Measurements from ENCODE around the gene NFATC1. TPM values are rescaled to one million over a fixed set of nuclear protein-coding genes. Genes with fewer than 3 reads are reported as not detected.

NFATC1 gene
- total and polyA plus RNA-seq, 3 experiments from 2014 or later: 36.7 to 46.7 (median 45.9) TPM

- H3K4me1 Mint-ChIP-seq: peaks cover 0 to 24% (median 5%) of the 10 kb centered on the region in 3 donors
- H3K4me3 ChIP-seq (ENCODE audit: low read length): no peak overlapping the region
- H3K9me3 Mint-ChIP-seq: peaks cover 7 to 22% (median 22%) of the 10 kb centered on the region in 5 donors
- DNase-seq: peak in 2 of 5 donors; percentile 16 to 46
- ChIA-PET CTCF (interaction anchor here (0.9 to 1.1 kb wide), 2 partner anchors 52 to 58 kb away, joined by 3 to 4 read pairs; no protein-coding TSS in a partner anchor), POLR2A (no interaction called here)
- peak overlapping the region in 1 of 7 donors; percentile 37 for H3K4me3 Mint-ChIP-seq
- no peaks in the 10 kb centered on the region for H3K36me3 ChIP-seq (ENCODE audit: insufficient read depth, low read length)
- peaks cover 0 to 13% (median 0%) of the 10 kb centered on the region in 3 donors for H3K36me3 Mint-ChIP-seq
- no peaks in the 10 kb centered on the region for H3K4me1 ChIP-seq (ENCODE audit: insufficient read depth, low read length)
- H3K27ac ChIP-seq (ENCODE audit: low read depth, low read length): no peak overlapping the region
- no peaks in the 10 kb centered on the region for H3K27me3 ChIP-seq (ENCODE audit: insufficient read depth, low read length, poor library complexity, severe bottlenecking)
- H3K9me3 ChIP-seq (ENCODE audit: low read length): no peaks in the 10 kb centered on the region
- H3K27ac Mint-ChIP-seq: peak overlapping the region in 1 of 8 donors; percentile 34
- H3K27me3 Mint-ChIP-seq: peaks cover 0 to 5% of the 10 kb centered on the region in 2 donors
Observed at GRCh38 chr18:79574938-79575525, 179.3 kb downstream of the NFATC1 start.

GRCh38 chr18:79575891-79576685, 180.4 kb downstream of the NFATC1 start:
- Mint-ChIP-seq H3K4me3 (no peak overlapping the region), H3K27ac (peak overlapping the region in 1 of 8 donors; percentile 34), H3K4me1 (peaks cover 0 to 24% (median 5%) of the 10 kb centered on the region in 3 donors), H3K9me3 (peaks cover 7 to 22% (median 22%) of the 10 kb centered on the region in 5 donors), H3K27me3 (peaks cover 0 to 5% of the 10 kb centered on the region in 2 donors), H3K36me3 (peaks cover 0 to 13% (median 0%) of the 10 kb centered on the region in 3 donors)
- CTCF ChIA-PET: interaction anchor here (1.1 kb wide), 1 partner anchor 60 kb away, joined by 3 read pairs; no protein-coding TSS in a partner anchor
- no peaks in the 10 kb centered on the region for H3K36me3 ChIP-seq (ENCODE audit: insufficient read depth, low read length)
- H3K9me3 ChIP-seq (ENCODE audit: low read length): no peaks in the 10 kb centered on the region
- no peak overlapping the region for H3K4me3 ChIP-seq (ENCODE audit: low read length)
- H3K27me3 ChIP-seq (ENCODE audit: insufficient read depth, low read length, poor library complexity, severe bottlenecking): no peaks in the 10 kb centered on the region
- DNase-seq: peak in 1 of 5 donors; percentile 44
- POLR2A ChIA-PET: no interaction called here
- no peaks in the 10 kb centered on the region for H3K4me1 ChIP-seq (ENCODE audit: insufficient read depth, low read length)
- no peak overlapping the region for H3K27ac ChIP-seq (ENCODE audit: low read depth, low read length)

- Histone ChIP-seq H3K9me3 (ENCODE audit: low read length) (no peaks in the 10 kb centered on the region), H3K4me1 (ENCODE audit: insufficient read depth, low read length) (no peaks in the 10 kb centered on the region), H3K27ac (ENCODE audit: low read depth, low read length) (no peak overlapping the region), H3K27me3 (ENCODE audit: insufficient read depth, low read length, poor library complexity, severe bottlenecking) (no peaks in the 10 kb centered on the region), H3K4me3 (ENCODE audit: low read length) (no peak overlapping the region), H3K36me3 (ENCODE audit: insufficient read depth, low read length) (no peaks in the 10 kb centered on the region)
- ChIA-PET POLR2A (no interaction called here), CTCF (no interaction called here)
- Mint-ChIP-seq H3K27me3 (peaks cover 0 to 3% of the 10 kb centered on the region in 2 donors), H3K4me3 (no peak overlapping the region), H3K27ac (no peak overlapping the region), H3K4me1 (peaks cover 0 to 24% (median 5%) of the 10 kb centered on the region in 3 donors), H3K9me3 (peaks cover 7 to 20% (median 19%) of the 10 kb centered on the region in 5 donors), H3K36me3 (peaks cover 0 to 13% (median 0%) of the 10 kb centered on the region in 3 donors)
- peak in 1 of 5 donors; percentile 29 for DNase-seq
Observed at GRCh38 chr18:79576686-79577351, 181.1 kb downstream of the NFATC1 start.

GRCh38 chr18:79577451-79578395, 182.0 kb downstream of the NFATC1 start:
- H3K27ac Mint-ChIP-seq: no peak overlapping the region
- ChIA-PET POLR2A (no interaction called here), CTCF (interaction anchor here (1.0 to 1.8 kb wide), 3 partner anchors 9 to 199 kb away, joined by 3 read pairs; no protein-coding TSS in a partner anchor)
- H3K4me3 ChIP-seq (ENCODE audit: low read length): no peak overlapping the region
- H3K27me3 Mint-ChIP-seq: no peaks in the 10 kb centered on the region
- H3K36me3 ChIP-seq (ENCODE audit: insufficient read depth, low read length): no peaks in the 10 kb centered on the region
- H3K9me3 ChIP-seq (ENCODE audit: low read length): no peaks in the 10 kb centered on the region
- H3K36me3 Mint-ChIP-seq: peaks cover 0 to 8% (median 0%) of the 10 kb centered on the region in 3 donors
- DNase-seq: peak in 1 of 5 donors; percentile 40
- H3K27ac ChIP-seq (ENCODE audit: low read depth, low read length): no peak overlapping the region
- peaks cover 1 to 12% (median 11%) of the 10 kb centered on the region in 5 donors for H3K9me3 Mint-ChIP-seq
- H3K4me1 ChIP-seq (ENCODE audit: insufficient read depth, low read length): no peaks in the 10 kb centered on the region
- no peaks in the 10 kb centered on the region for H3K27me3 ChIP-seq (ENCODE audit: insufficient read depth, low read length, poor library complexity, severe bottlenecking)
- H3K4me1 Mint-ChIP-seq: peaks cover 0 to 24% (median 5%) of the 10 kb centered on the region in 3 donors
- no peak overlapping the region for H3K4me3 Mint-ChIP-seq

- POLR2A ChIA-PET: no interaction called here
- Mint-ChIP-seq H3K4me3 (no peak overlapping the region), H3K4me1 (peaks cover 0 to 24% (median 5%) of the 10 kb centered on the region in 3 donors), H3K27me3 (no peaks in the 10 kb centered on the region), H3K9me3 (peaks cover 0 to 3% (median 2%) of the 10 kb centered on the region in 5 donors), H3K36me3 (peaks cover 0 to under 1% (median 0%) of the 10 kb centered on the region in 3 donors), H3K27ac (no peak overlapping the region)
- peak in 1 of 5 donors; percentile 33 for DNase-seq
- CTCF ChIA-PET: interaction anchor here (1.0 to 1.8 kb wide), 3 partner anchors 10 to 200 kb away, joined by 3 read pairs; no protein-coding TSS in a partner anchor
- H3K27me3 ChIP-seq (ENCODE audit: insufficient read depth, low read length, poor library complexity, severe bottlenecking): no peaks in the 10 kb centered on the region
- H3K4me3 ChIP-seq (ENCODE audit: low read length): no peak overlapping the region
- H3K4me1 ChIP-seq (ENCODE audit: insufficient read depth, low read length): no peaks in the 10 kb centered on the region
- H3K9me3 ChIP-seq (ENCODE audit: low read length): no peaks in the 10 kb centered on the region
- H3K27ac ChIP-seq (ENCODE audit: low read depth, low read length): no peak overlapping the region
- no peaks in the 10 kb centered on the region for H3K36me3 ChIP-seq (ENCODE audit: insufficient read depth, low read length)
Observed at GRCh38 chr18:79578396-79579260, 182.9 kb downstream of the NFATC1 start.

All from CD8-positive, alpha-beta memory T cell (primary cell).